A549 (cell line): ENCODE data around the gene TOPBP1. TPM values are rescaled to one million over a fixed set of nuclear protein-coding genes. Genes with fewer than 3 reads are reported as not detected.

ENCODE experiments used
- ATAC-seq, 2 experiments: fragments of 200-7000 bp in 1 of 2; fragments of >200 bp in 1 of 2; cut with Nextera tagmentation in 1 of 2; cut with Tn5 transposase in 1 of 2; 3 replicates each; pipeline versions ENCODE4 v1.8.0 to v1.9.1; 2018 to 2020; ENCODE audit warnings: mild to moderate bottlenecking in 1 of 2, moderate library complexity in 1 of 2
- CTCF ChIA-PET: fragments of 300-600 bp; sonication (Branson Sonifier 250); formaldehyde crosslinking; extraction: SDS; loops from one replicate; lab custom pipeline; 2021; ENCODE audit warnings: antibody characterized with exemption, inconsistent platforms; lab: Yijun Ruan, JAX
- POLR2A ChIA-PET: fragments of 350-600 bp; formaldehyde crosslinking; extraction: SDS; loops from one replicate; lab custom pipeline; 2021; ENCODE audit warnings: antibody characterized with exemption, inconsistent platforms; lab: Yijun Ruan, JAX
- DNase-seq, 2 experiments: peaks; one replicate each; pipeline versions ENCODE4 v3.0.0 to v3.0.0-alpha.2; 2011 to 2016; ENCODE audit warnings: low read depth in 1 of 2, low spot score in 1 of 2
- FAIRE-seq: peaks from 2 replicates; lab custom pipeline; 2011; peaks lifted over from hg19 to GRCh38; lab: Jason Lieb, UNC
- H3K27ac ChIP-seq, 2 experiments: fragments of >200 bp; sonication (Bioruptor Twin); formaldehyde crosslinking; 3 replicates each; pipeline ENCODE4 v1.5.1; 2016 to 2017
- H3K4me1 ChIP-seq: fragments of >200 bp; sonication (Bioruptor Twin); formaldehyde crosslinking; 3 replicates; pipeline ENCODE4 v1.6.1; 2016
- H3K4me2 ChIP-seq: fragments of >200 bp; sonication (Bioruptor Twin); formaldehyde crosslinking; 3 replicates; pipeline ENCODE4 v1.6.1; 2016
- H3K4me3 ChIP-seq: fragments of >200 bp; sonication (Bioruptor Twin); formaldehyde crosslinking; 3 replicates; pipeline ENCODE4 v1.5.1; 2016
- H3K9me3 ChIP-seq: fragments of >200 bp; sonication (Bioruptor Twin); formaldehyde crosslinking; 3 replicates; pipeline ENCODE4 v1.6.1; 2016
- BHLHE40 ChIP-seq: IDR thresholded peaks from 2 replicates; pipeline ENCODE4 v1.6.1; 2012; ENCODE audit warnings: low read depth, low read length, inconsistent platforms
- EP300 ChIP-seq, 2 experiments: fragments of >200 bp; sonication (Bioruptor Twin); formaldehyde crosslinking; IDR thresholded peaks; 2 replicates in 1 of 2; 3 replicates in 1 of 2; pipeline ENCODE4 v1.6.1; 2016 to 2017
- FOSB ChIP-seq: fragments of 250-450 bp; sonication (Bioruptor Pico); IDR thresholded peaks from 2 replicates; pipeline ENCODE4 v1.5.0; 2020; ENCODE audit warnings: mild to moderate bottlenecking, moderate library complexity
- GATA3 ChIP-seq: IDR thresholded peaks from 2 replicates; pipeline ENCODE4 v1.6.1; 2012; ENCODE audit warnings: borderline replicate concordance
- JUN ChIP-seq, 2 experiments: fragments of >200 bp; sonication (Bioruptor Twin); formaldehyde crosslinking; IDR thresholded peaks; 2 replicates in 1 of 2; 3 replicates in 1 of 2; pipeline ENCODE4 v1.6.1; 2016 to 2017
- MAFK ChIP-seq: fragments of 450-650 bp; IDR thresholded peaks from 2 replicates; pipeline ENCODE4 v1.6.1; 2014; ENCODE audit not compliant: partially characterized antibody
- MAZ ChIP-seq: fragments of 150-350 bp; IDR thresholded peaks from 2 replicates; pipeline ENCODE4 v1.6.1; 2014; ENCODE audit warnings: antibody characterized with exemption, low read depth, low read length, borderline replicate concordance
- MYC ChIP-seq: IDR thresholded peaks from 2 replicates; pipeline ENCODE4 v1.6.1; 2012; ENCODE audit warnings: mild to moderate bottlenecking, inconsistent platforms, low read length, improper control_type of control experiment, borderline replicate concordance
- NPAS2 ChIP-seq: fragments of 250-450 bp; sonication (Bioruptor Pico); IDR thresholded peaks from 2 replicates; pipeline ENCODE4 v1.8.0; 2022; ENCODE audit warnings: mild to moderate bottlenecking, moderate library complexity, borderline replicate concordance
- NR3C1 ChIP-seq: fragments of >200 bp; sonication (Bioruptor Twin); formaldehyde crosslinking; IDR thresholded peaks from 3 replicates; pipeline ENCODE4 v1.6.1; 2017
- POLR2A ChIP-seq: IDR thresholded peaks from 2 replicates; pipeline ENCODE4 v1.6.1; 2012; ENCODE audit warnings: mild to moderate bottlenecking, low read length
- RFX5 ChIP-seq: fragments of 450-650 bp; IDR thresholded peaks from 2 replicates; pipeline ENCODE4 v1.7.1; 2014; ENCODE audit warnings: antibody characterized with exemption, mild to moderate bottlenecking, moderate library complexity
- TFCP2L1 ChIP-seq: fragments of 250-450 bp; sonication (Bioruptor Pico); IDR thresholded peaks from 2 replicates; pipeline ENCODE4 v1.5.0; 2021; ENCODE audit warnings: mild to moderate bottlenecking
- ZC3H11A ChIP-seq: fragments of 450-650 bp; IDR thresholded peaks from 2 replicates; pipeline ENCODE4 v1.6.1; 2014; ENCODE audit warnings: antibody characterized with exemption, mild to moderate bottlenecking
- ZFP36 ChIP-seq: fragments of 450-650 bp; IDR thresholded peaks from 2 replicates; pipeline ENCODE4 v1.6.1; 2014; ENCODE audit warnings: borderline replicate concordance; ENCODE audit not compliant: partially characterized antibody
- WGBS: methylation state at CpG from one replicate; pipeline ENCODE4 v1.1.6; 2017; ENCODE audit errors: missing lambda C conversion rate; 5-methylcytosine and 5-hydroxymethylcytosine counted together
- polyA plus RNA-seq, 4 experiments: library from polyadenylated mRNA; depleted of rRNA in 3 of 4; stranded (reverse); fragments of >200 nt; fragmentation: RNase III in 1 of 4; extraction: RNeasy Plus Mini Kit Qiagen cat#74134 plus additional on column Dnase treatment in 1 of 4; gene quantifications; 2 replicates in 3 of 4; 3 replicates in 1 of 4; pipeline ENCODE4 v1.2.3, GENCODE V29; 2011 to 2017
- TF ChIP-seq, protein P1 (sequence below): fragments of 250-450 bp; sonication (Bioruptor Pico); IDR thresholded peaks from 2 replicates; pipeline ENCODE4 v1.5.0; 2021; ENCODE audit warnings: mild to moderate bottlenecking, moderate library complexity, borderline replicate concordance
- TF ChIP-seq, protein P2 (sequence below): fragments of >200 bp; sonication (Bioruptor Twin); formaldehyde crosslinking; IDR thresholded peaks from 3 replicates; pipeline ENCODE4 v1.6.1; 2016
- TF ChIP-seq, protein P3 (sequence below): fragments of 150-350 bp; IDR thresholded peaks from 2 replicates; pipeline ENCODE4 v1.6.1; 2014; ENCODE audit warnings: low read depth, mild to moderate bottlenecking, low read length
- TF ChIP-seq, protein P4 (sequence below): fragments of >200 bp; sonication (Bioruptor Twin); formaldehyde crosslinking; IDR thresholded peaks from 3 replicates; pipeline ENCODE4 v1.5.1; 2016
- TF ChIP-seq, protein P5 (sequence below): fragments of 450-650 bp; IDR thresholded peaks from 2 replicates; pipeline ENCODE4 v1.6.1; 2014; ENCODE audit warnings: antibody characterized with exemption
- TF ChIP-seq, protein P6 (sequence below): IDR thresholded peaks from 2 replicates; pipeline ENCODE4 v1.6.1; 2012

TOPBP1 gene
- polyA plus RNA-seq, 2 of the 4 experiments (the other 2 are of a cell fraction) = 32.6 to 56.2 TPM

DNA sequence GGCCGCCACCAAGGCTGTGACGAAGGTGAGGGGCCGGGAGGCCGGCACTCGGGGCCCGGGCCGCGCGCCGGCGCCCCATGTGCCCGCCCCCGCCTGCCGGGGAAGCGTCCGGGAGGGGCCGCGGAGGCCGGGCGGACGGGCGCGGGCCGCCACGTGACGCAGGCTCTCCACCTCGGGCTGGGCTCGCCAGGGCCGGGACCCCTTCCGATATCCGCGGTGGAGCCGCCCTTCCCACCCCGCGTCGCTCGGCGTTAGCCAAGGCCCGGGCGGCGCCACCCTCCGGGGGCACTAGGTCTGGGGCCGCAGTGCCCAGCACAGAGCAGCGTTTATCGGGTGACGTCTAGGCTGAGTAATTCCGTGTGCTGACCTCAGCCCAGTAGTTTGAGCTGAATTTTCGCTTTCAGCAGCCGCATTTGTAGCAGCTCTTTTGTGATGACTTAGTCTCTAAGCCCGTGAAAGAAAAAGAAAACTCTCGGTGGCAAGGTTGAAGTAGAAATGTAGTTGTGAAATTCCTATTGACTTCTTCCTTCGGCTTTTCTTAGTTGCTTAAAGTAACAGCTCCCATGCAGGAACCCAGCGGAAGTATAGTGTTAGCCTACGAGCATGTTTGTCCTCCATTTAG lies 87.4 kb downstream of the TOPBP1 start (continued):
- 0 out of 2 replicates have a peak, but pooled peaks have one; percentile 13 for TF ChIP-seq NPAS2 (CRISPR knock-in tag)

DNA sequence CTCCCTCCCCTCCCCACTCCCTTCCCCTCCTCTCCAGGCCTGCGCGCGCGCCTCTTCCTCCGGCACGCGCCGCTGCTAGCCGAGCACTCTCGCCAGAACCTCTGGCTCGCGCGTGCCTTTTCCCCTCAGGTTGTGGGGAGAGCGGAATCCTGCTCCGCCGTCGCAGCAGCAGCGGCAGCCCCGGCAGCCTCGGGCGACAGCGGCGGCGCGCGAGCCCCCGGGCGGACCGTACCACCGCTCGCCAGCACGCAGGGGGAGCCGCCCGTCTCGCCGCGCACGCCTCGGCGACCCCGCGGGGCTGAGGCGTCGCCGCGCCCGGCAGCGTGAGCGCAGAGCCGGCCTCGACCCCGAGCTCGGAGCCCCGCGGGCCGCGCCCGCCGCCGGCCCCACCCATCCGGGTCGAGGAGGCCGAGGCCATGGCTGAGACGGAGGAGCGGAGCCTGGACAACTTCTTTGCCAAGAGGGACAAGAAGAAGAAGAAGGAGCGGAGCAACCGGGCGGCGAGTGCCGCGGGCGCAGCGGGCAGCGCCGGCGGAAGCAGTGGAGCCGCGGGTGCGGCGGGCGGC lies 88.0 kb downstream of the TOPBP1 start, which contains the start of gene CDV3:
Gene CDV3, plus strand, starts transcription at position 58 of the 566 bp plus-strand sequence. Its CDS starts 359 bp downstream, at position 417.
- POLR2A ChIA-PET = interaction anchor here (0.9 to 2.6 kb wide), 14 partner anchors 9 to 130 kb away, joined by 3 to 17 read pairs (median 4); no protein-coding TSS in a partner anchor
- peaks cover 58% of the 10 kb centered on the region for H3K4me1 ChIP-seq
- 0% methylated on average over 13 of the region's 81 CpGs for whole genome bisulfite sequencing
- ATAC-seq = peak in 1 of 2 experiments; percentile 60; a peak in 5 of 6 replicates
- peak within 1 kb of the TSS; percentile 83 for H3K4me2 ChIP-seq
- TF ChIP-seq JUN (IDR thresholded peaks at IDR 0.05) (peak in 1 of 2 experiments; percentile 48; a peak in 2 of 5 replicates), MYC (0 out of 2 replicates have a peak, but pooled peaks have one; percentile 54), NR3C1 (no peak), POLR2A (peak; percentile 83)
- TF ChIP-seq, protein P1, sequence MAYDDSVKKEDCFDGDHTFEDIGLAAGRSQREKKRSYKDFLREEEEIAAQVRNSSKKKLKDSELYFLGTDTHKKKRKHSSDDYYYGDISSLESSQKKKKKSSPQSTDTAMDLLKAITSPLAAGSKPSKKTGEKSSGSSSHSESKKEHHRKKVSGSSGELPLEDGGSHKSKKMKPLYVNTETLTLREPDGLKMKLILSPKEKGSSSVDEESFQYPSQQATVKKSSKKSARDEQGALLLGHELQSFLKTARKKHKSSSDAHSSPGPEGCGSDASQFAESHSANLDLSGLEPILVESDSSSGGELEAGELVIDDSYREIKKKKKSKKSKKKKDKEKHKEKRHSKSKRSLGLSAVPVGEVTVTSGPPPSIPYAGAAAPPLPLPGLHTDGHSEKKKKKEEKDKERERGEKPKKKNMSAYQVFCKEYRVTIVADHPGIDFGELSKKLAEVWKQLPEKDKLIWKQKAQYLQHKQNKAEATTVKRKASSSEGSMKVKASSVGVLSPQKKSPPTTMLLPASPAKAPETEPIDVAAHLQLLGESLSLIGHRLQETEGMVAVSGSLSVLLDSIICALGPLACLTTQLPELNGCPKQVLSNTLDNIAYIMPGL (CRISPR knock-in tag) = no peak
- TF ChIP-seq, protein P2, sequence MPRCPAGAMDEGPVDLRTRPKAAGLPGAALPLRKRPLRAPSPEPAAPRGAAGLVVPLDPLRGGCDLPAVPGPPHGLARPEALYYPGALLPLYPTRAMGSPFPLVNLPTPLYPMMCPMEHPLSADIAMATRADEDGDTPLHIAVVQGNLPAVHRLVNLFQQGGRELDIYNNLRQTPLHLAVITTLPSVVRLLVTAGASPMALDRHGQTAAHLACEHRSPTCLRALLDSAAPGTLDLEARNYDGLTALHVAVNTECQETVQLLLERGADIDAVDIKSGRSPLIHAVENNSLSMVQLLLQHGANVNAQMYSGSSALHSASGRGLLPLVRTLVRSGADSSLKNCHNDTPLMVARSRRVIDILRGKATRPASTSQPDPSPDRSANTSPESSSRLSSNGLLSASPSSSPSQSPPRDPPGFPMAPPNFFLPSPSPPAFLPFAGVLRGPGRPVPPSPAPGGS = peak; percentile 42; the same call in 1 of the 3 replicates
- TF ChIP-seq, protein P3, sequence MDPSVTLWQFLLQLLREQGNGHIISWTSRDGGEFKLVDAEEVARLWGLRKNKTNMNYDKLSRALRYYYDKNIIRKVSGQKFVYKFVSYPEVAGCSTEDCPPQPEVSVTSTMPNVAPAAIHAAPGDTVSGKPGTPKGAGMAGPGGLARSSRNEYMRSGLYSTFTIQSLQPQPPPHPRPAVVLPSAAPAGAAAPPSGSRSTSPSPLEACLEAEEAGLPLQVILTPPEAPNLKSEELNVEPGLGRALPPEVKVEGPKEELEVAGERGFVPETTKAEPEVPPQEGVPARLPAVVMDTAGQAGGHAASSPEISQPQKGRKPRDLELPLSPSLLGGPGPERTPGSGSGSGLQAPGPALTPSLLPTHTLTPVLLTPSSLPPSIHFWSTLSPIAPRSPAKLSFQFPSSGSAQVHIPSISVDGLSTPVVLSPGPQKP = no peak
- peak within 1 kb of the TSS; percentile 86 for H3K4me3 ChIP-seq
- no peak for FAIRE-seq
- no peak for DNase-seq
- CTCF ChIA-PET = interaction anchor here (0.5 to 1.4 kb wide), 4 partner anchors 10 to 333 kb away, joined by 3 to 7 read pairs (median 3); no protein-coding TSS in a partner anchor
- no peaks in the 10 kb centered on the region for H3K9me3 ChIP-seq
- peak within 1 kb of the TSS; percentile 95 to 100 for H3K27ac ChIP-seq

DNA sequence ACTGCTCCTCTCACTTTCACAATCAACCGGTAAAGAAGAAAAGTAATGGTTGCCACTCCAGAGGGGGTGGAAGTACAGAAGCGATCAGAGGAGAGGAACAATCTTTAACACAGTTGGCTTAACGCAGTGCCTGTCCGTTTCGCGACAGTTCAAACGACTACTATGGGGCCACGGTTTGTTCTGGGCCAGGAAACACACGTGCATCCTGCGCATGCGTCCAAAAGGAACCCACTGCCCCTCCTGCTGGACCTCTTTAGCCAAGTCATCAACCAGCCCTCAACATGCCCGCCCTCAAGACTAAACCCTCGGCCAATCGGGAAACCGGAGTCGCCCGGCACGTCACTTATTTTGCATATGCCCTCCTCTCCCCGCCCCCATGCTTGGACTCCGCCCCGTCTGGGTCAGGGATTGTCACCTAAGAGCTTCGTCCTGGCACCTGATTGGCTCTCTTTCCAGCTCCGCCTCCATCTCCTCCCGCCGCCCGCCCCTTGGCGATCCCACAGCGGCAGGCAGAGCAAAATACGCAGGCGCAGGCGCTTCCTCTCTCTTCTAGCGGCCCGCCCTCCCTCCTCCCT lies 88.6 kb downstream of the TOPBP1 start:
- peak overlapping the region; percentile 86 for H3K4me3 ChIP-seq
- no peak for FAIRE-seq
- ChIA-PET CTCF (interaction anchor here (0.5 kb wide), 1 partner anchor 333 kb away, joined by 3 read pairs; no protein-coding TSS in a partner anchor), POLR2A (interaction anchor here (0.6 to 2.6 kb wide), 15 partner anchors 9 to 130 kb away, joined by 3 to 17 read pairs (median 4); no protein-coding TSS in a partner anchor)
- H3K4me2 ChIP-seq = peak overlapping the region; percentile 70
- TF ChIP-seq, protein P4, sequence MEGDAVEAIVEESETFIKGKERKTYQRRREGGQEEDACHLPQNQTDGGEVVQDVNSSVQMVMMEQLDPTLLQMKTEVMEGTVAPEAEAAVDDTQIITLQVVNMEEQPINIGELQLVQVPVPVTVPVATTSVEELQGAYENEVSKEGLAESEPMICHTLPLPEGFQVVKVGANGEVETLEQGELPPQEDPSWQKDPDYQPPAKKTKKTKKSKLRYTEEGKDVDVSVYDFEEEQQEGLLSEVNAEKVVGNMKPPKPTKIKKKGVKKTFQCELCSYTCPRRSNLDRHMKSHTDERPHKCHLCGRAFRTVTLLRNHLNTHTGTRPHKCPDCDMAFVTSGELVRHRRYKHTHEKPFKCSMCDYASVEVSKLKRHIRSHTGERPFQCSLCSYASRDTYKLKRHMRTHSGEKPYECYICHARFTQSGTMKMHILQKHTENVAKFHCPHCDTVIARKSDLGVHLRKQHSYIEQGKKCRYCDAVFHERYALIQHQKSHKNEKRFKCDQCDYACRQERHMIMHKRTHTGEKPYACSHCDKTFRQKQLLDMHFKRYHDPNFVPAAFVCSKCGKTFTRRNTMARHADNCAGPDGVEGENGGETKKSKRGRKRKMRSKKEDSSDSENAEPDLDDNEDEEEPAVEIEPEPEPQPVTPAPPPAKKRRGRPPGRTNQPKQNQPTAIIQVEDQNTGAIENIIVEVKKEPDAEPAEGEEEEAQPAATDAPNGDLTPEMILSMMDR = no peak
- TF ChIP-seq MAZ (no peak), ZC3H11A (no peak), TFCP2L1 (no peak), BHLHE40 (peak; percentile 55; the same call in 1 of the 2 replicates), ZFP36 (no peak), GATA3 (no peak), RFX5 (0 out of 2 replicates have a peak, but pooled peaks have one; percentile 63), FOSB (no peak), POLR2A (peak; percentile 61), EP300 (IDR thresholded peaks at IDR 0.05) (no peak), MAFK (peak; percentile 88)
- TF ChIP-seq, protein P5, sequence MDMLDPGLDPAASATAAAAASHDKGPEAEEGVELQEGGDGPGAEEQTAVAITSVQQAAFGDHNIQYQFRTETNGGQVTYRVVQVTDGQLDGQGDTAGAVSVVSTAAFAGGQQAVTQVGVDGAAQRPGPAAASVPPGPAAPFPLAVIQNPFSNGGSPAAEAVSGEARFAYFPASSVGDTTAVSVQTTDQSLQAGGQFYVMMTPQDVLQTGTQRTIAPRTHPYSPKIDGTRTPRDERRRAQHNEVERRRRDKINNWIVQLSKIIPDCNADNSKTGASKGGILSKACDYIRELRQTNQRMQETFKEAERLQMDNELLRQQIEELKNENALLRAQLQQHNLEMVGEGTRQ = no peak
- TF ChIP-seq, protein P6, sequence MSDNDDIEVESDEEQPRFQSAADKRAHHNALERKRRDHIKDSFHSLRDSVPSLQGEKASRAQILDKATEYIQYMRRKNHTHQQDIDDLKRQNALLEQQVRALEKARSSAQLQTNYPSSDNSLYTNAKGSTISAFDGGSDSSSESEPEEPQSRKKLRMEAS = peak; percentile 64
- peak overlapping the region; percentile 95 to 100 for H3K27ac ChIP-seq
- WGBS = 3% methylated on average over 21 of the region's 33 CpGs
- DNase-seq = peak; percentile 74 to 99
- ATAC-seq = peak; percentile 81 to 90
- no peaks in the 10 kb centered on the region for H3K9me3 ChIP-seq
- H3K4me1 ChIP-seq = peaks cover 60% of the 10 kb centered on the region
